NCI-H146 treated with DMSO at 0.1 percent for 48 hours (cell line): ENCODE measurements around the gene FAM118A.
"Not testable (repeated sequence)": the region's sequence is repeated elsewhere in the genome, so short reads cannot be mapped to it uniquely, and the experiment has no call there.

Experiments used
- DNase-seq: peaks from one replicate; lab custom pipeline; 2025; ENCODE audit not compliant: unreplicated experiment; lab: John Stamatoyannopoulos, UW

The FAM118A gene

DNA sequence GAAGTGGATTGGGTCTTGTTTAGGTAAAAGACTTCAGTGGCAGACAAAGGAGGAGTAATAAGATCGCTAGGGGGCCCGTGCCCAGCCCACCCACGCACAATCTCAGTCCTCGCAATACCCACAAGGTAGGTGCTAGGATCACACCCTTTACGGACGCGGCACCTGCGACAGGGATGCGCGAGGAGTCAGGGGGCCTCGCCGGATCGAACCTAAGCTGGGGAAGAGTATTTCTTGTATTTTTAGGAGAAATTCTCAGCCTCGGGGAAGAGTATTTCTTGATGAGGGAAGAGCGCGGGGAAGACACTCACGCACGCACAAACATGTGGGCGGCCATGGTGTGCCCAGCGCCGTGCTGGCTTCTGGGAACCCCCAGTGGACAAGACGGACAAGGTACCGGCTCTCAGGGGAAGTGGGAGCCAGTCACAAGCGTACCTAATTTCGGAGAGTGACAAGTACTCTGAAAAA, 745 bp upstream of the FAM118A start:
- DNase-seq, result no peak

GRCh38 chr22:45310331-45310976, 720 bp downstream of the FAM118A start:
- no peak for DNase-seq

GRCh38 chr22:45310977-45311531, 1.3 kb downstream of the FAM118A start:
- DNase-seq, result no peak

- no peak for DNase-seq
These were observed 2.7 kb downstream of the FAM118A start for GRCh38 chr22:45312415-45312814.

DNA sequence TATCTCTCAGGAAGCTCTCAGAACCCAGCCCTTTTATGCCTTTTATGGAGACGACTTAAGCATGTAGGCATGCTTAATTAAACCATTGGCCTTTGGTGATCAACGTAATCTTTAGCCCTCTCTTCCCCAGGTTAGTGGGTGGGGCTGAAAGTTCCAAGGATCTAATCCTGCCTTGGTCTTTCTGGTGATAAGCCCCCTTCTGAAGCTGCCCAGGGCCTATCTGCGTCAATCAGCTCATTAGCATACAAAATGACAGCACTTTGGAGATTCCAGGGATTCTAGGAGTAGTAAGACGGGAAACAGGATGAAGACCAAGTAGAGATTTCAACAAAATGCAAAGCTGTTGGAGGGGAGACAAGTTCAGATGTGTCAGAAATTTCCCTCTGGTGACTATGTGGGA, 3.1 kb downstream of the FAM118A start:
- DNase-seq, result no peak

GRCh38 chr22:45314054-45314721, 4.5 kb downstream of the FAM118A start:
- DNase-seq, result no peak

DNA sequence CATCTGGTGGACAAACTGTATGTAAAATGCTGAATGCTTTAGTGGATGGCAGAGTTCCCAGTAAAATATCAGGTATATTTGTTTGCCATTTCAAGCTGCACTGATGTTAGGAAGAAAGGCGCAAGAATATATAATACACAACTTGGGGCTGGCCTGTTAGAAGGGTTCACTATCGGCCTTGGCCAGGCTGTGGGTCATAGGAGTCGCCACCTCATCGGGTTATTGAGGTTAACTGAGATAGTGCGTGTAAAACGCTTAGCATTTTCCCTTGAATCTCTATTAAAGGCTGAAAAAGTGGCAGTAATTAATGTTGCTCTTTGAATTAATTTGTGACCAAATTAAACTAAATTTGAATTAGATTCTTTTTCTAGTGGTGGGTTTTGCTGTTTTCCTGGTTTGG, 5.1 kb downstream of the FAM118A start:
- DNase-seq, result no peak

GRCh38 chr22:45316796-45317526, 7.2 kb downstream of the FAM118A start:
- no peak for DNase-seq

DNA sequence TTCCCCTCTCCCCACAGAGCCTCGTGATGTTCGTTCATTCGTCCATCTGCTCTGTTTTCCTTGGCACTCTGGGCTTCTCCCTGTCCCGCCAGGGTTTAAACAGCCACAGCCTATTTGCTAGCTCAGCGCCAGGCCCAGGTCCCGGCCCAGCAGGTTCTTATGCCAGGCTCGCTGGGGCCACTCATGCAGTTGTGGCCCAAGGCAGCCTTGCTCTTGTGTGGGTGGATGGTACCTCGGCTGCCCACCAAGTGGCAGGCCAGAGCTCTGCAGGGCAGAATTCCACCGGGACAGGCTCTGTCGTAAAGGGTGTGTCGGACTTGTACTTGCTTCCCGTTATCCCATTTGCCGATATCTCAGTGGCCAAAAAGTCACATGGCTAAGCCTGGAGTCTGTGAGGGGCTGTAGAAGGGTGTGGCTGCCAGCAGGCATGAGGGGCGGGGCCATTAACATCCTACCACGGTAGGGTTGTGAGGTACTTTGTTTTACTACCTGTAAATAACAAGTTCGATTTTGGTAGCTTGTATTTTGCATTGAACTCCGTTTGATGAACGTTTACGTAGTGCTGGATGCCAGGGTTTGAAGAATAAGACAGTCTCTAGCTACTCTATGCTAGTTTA, 7.9 kb downstream of the FAM118A start:
- DNase-seq, result no peak

DNA sequence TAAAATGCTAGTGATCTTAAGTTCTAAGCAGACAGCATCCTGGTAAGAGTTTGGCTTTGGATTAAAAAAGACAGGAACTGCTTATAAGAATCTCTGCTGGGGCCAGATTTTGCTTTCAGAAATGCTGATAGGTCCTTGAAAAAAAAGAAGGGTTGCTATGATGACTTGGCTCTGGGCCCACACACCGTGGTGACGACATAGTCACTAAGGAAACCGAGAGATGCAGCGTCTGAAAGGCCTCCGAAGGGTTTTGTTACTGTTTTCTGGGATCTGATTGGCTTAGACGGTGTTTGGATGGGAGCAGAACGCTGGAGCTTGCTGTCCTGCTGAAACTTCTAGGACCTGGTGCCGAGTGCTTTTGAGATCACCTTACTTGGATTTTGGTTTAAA, 8.4 kb downstream of the FAM118A start:
- DNase-seq, result peak; percentile 55

- DNase-seq, result no peak
These were observed 9.0 kb downstream of the FAM118A start for GRCh38 chr22:45318558-45319323.

DNA sequence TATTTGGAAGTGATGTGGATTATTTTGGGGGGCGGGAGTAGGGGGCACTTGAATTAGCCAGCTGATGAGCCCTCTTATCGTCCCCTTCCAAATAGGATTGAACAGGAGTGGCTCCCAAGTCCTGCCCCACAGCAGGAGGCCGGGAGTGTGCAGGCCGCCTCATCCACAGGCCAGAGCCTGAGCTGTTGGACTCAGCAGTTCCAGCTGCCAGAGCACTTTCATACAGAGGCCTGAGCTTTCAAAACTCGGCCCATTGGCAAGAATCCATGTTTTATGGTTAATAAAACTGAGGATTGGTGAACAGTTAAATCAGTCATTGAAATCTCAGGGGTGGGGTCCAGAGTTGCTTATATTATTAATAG, 9.6 kb downstream of the FAM118A start:
- no peak for DNase-seq

DNA sequence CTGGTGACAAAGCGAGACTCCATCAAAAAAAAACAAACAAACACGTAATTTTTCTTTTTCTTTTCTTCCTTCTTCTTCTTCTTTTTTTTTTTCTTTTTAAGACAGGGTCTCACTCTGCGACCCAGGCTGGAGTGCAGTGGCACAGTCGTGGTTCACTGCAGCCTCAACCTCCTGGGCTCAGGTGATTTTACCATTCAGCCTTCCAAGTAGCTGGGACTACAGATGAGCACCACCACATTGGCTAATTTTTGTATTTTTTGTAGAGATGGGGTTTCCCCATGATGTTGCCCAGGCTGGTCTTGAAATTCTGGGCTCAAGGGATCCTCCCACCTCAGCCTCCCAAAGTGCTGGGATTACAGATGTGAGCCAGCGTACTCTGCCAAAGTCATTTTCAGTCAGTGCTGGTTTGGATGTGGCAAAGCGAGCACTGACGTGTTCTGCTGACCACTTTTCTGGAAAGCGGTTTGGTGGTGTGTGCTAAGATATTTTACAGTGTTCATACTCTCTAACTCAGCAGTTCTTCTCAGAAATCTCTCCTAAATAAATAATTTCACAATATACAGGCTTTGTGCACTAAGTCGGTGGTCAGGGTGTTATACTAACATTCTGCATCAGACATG, 10.7 kb downstream of the FAM118A start:
- DNase-seq, result no peak

DNA sequence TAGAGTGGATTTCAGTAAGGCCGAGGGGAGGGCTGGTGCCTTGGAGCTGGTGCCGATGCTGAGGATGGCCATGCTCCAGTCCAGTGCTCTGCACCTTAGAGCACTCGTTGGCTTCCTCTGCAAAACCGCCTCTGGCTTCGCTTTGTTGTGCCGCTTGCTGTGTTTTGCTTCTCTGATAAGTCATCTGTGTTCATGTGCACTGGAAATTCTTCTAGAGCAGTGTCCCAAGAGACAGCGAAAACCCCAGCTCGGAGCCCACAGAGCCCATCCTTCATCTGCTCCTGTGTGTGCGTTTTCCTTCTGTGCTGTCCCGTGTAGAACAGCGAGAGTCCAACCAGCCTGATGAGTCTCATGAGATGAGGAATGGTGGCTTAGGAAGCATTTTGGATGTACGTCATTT, 12.1 kb downstream of the FAM118A start:
- no peak for DNase-seq

- no peak for DNase-seq
These were observed 13.3 kb downstream of the FAM118A start for GRCh38 chr22:45322873-45323525.

GRCh38 chr22:45323695-45324094, 14.0 kb downstream of the FAM118A start:
- no peak for DNase-seq

- no peak for DNase-seq
These were observed 14.6 kb downstream of the FAM118A start for GRCh38 chr22:45324311-45324711.

DNA sequence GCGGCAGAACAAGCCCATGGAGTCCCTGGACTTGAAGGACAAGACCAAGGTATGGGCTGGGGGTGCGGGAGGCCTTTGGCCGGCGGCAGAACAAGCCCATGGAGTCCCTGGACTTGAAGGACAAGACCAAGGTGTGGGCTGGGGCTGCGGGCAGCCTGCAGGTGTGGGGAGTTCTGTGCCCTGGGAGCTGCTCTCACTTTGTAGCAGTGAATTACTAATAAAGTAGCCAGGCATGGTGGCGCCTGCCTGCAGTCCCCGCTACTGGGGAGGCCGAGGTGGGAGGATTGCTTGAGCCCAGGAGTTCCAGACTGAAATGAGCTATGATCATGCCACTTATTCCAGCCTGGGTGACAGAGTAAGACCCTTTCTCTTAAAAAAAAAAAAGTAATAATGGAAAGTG, 18.5 kb downstream of the FAM118A start:
- not testable (repeated sequence) for DNase-seq

DNA sequence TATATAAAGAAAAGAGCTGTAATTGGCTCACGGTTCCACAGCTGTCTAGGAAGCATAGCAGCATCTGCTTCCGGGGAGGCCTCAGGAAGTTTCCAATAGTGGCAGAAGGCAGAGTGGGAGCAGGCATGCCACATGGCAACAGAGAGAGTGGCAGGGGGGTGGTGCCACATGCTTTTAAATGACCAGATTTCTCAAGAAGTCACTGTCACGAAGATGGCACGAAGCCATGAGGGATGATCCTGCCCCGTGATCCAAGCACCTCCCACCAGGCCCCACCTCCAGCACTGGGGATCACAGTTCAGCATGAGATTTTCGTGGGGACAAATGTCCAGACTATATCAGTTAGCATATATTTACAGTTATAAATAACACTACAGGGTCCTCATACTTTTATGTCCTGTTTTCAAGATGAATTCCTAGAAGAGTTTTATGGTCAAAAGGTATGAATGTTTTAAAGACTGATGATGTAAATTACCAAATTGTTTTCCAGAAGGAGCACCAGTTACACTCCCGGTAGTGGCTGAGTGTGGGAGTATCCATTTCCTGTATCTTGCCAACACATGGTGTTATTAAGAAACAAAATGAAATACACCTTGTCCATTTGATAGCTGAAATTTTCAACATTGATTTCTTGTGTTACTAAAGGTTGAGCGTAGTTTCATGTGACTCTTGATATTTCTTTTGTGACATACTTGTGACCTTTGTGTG, 19.2 kb downstream of the FAM118A start:
- DNase-seq, result no peak
